ENCODE data around the gene TWIST2.

DNA sequence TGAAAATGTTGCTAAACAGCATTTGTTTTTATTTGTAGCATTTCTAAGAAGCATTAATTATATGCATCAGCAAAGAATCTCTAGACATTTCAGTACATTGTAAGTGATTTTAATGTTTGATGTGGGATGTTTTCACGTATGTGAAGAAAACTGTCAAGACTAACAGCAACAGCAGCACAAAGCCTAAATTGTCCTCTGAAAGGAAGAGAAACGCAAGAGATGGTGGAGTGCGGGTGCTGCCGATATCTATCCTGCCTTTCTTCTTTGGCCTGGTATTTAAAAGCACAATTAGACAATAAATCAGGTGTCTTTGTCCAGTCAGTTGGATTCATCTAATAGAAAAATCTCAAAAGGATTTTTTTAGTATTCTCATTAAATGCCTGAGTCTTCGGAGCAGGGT, 3.1 kb downstream of the TWIST2 start:
- TF ChIP-seq SETDB1 (IDR thresholded peaks at IDR 0.05; ENCODE audit: low read length) (no peak), POLR2AphosphoS5 (IDR thresholded peaks at IDR 0.05; ENCODE audit: control insufficient read depth, insufficient read depth, low read depth, low read length) (no peak), TAL1 (IDR thresholded peaks at IDR 0.05) (no peak), NCOA1 (IDR thresholded peaks at IDR 0.05; ENCODE audit: low read depth) (no peak), ELF1 (tag; IDR thresholded peaks at IDR 0.05) (no peak), TCF7L2 (IDR thresholded peaks at IDR 0.05; ENCODE audit: low read depth, low read length) (no peak), GABPA (tag; conservative IDR thresholded peaks at IDR 0.05; ENCODE audit: low read depth) (no peak), ZBTB7A (IDR thresholded peaks at IDR 0.05; ENCODE audit: borderline replicate concordance, control insufficient read depth, low read depth, low read length) (no peak)

All from K562 (cell line).